Subcutaneous abdominal adipose tissue (tissue), 5 donors: Measurements from ENCODE around the gene KHDRBS2.

Source experiments
- H3K27ac ChIP-seq: one replicate; pipeline ENCODE4 v1.7.0; 2013; ENCODE audit warnings: low read depth, mild to moderate bottlenecking, inconsistent platforms, low read length, moderate library complexity
- H3K27me3 ChIP-seq, 5 donors: one replicate each; pipeline ENCODE4 v1.7.0; 2013; ENCODE audit warnings: low read length in 5 of 5, inconsistent platforms in 1 of 5; ENCODE audit not compliant: control insufficient read depth in 5 of 5, insufficient read depth in 4 of 5
- H3K36me3 ChIP-seq, 5 donors: one replicate each; pipeline ENCODE4 v1.7.0; 2013; ENCODE audit warnings: low read length in 5 of 5; ENCODE audit not compliant: control insufficient read depth in 5 of 5, insufficient read depth in 5 of 5
- H3K4me1 ChIP-seq, 5 donors: one replicate each; pipeline ENCODE4 v1.7.0; 2013; ENCODE audit warnings: low read length in 5 of 5, mild to moderate bottlenecking in 3 of 5, moderate library complexity in 1 of 5; ENCODE audit not compliant: control insufficient read depth in 5 of 5, insufficient read depth in 5 of 5
- H3K4me3 ChIP-seq, 5 donors: one replicate each; pipeline ENCODE4 v1.7.0; 2013; ENCODE audit warnings: low read length in 5 of 5, low read depth in 1 of 5
- H3K9ac ChIP-seq, 5 donors: one replicate each; pipeline ENCODE4 v1.7.0; 2013; ENCODE audit warnings: low read length in 5 of 5, mild to moderate bottlenecking in 4 of 5, moderate library complexity in 3 of 5
- H3K9me3 ChIP-seq, 5 donors: one replicate each; pipeline ENCODE4 v1.7.0; 2013; ENCODE audit warnings: low read length in 5 of 5; ENCODE audit not compliant: control insufficient read depth in 5 of 5
- donor health status: healthy.
- donor health status: healthy.
- donor health status: healthy.
- donor health status: healthy.
- donor health status: healthy.

KHDRBS2 gene

DNA sequence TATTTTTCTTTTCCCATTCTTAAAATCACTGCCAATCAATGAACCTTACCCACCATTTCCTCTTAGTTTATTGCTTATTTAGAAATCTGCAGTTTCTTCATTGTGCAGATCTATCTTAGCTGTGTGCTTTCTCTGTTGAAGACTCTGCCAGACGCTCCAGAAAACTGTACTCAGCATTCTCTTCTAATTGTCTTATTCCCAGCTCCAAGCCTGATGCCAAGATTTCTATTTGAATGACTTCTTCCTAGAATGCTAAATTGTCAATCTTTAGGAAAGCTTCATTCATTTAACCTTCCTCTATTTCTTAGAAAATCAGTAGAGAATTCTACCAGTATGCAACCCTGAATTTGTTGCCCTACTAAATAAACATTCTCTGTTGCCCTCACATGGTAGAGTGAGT lies 308.9 kb downstream of the KHDRBS2 start:
- H3K27me3 ChIP-seq, result no peaks in the 10 kb centered on the region
- H3K4me3 ChIP-seq, result no peak overlapping the region
- H3K4me1 ChIP-seq, result no peaks in the 10 kb centered on the region
- no peaks in the 10 kb centered on the region for H3K36me3 ChIP-seq
- no peaks in the 10 kb centered on the region for H3K9me3 ChIP-seq
- no peak overlapping the region for H3K27ac ChIP-seq
- H3K9ac ChIP-seq, result no peak overlapping the region

DNA sequence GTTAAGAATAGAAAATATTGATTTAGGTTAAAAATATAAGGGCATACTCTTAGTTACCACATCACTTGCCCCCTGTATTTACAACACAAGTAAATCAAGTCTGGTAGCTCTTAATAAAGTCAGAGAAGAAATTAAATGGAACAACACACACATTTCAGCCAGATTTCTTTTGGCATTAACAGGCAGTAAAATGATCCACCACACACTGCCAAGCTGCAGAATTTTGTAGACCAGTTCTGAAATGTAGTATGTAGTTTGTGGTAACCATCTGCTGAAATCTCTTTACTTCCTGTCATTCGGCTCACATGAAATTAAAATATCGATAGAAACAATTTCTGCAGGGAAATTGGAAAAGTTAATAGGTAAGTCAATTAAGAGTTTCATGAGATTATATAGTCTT lies 326.8 kb downstream of the KHDRBS2 start:
- H3K4me3 ChIP-seq, result no peak overlapping the region
- no peaks in the 10 kb centered on the region for H3K27me3 ChIP-seq
- no peaks in the 10 kb centered on the region for H3K36me3 ChIP-seq
- H3K9me3 ChIP-seq, result peaks cover 0 to 12% (median 4%) of the 10 kb centered on the region in 5 donors
- no peak overlapping the region for H3K27ac ChIP-seq
- no peaks in the 10 kb centered on the region for H3K4me1 ChIP-seq
- H3K9ac ChIP-seq, result no peak overlapping the region

DNA sequence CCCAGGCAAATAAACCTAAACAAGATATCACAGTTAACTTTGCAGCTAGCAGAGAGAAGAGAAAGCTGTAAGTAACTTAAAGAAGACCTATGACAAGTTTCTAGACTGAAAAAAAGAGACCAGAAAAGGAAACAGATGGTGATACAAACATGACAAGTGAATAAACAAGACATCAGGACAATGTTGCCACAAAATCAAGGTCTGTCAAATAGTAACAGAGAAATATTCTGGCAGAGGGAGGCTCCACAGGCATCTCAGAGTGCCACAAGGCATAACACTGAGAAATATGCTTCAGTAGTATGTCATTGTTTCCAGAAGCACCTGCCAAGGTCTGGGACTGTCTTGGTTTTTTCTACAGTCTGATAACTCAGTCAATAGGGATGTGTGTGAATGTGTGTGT lies 332.2 kb downstream of the KHDRBS2 start:
- no peaks in the 10 kb centered on the region for H3K36me3 ChIP-seq
- H3K9ac ChIP-seq, result no peak overlapping the region
- no peaks in the 10 kb centered on the region for H3K4me1 ChIP-seq
- H3K4me3 ChIP-seq, result no peak overlapping the region
- H3K9me3 ChIP-seq, result peaks cover 0 to 10% (median 4%) of the 10 kb centered on the region in 5 donors
- no peaks in the 10 kb centered on the region for H3K27me3 ChIP-seq
- H3K27ac ChIP-seq, result no peak overlapping the region

DNA sequence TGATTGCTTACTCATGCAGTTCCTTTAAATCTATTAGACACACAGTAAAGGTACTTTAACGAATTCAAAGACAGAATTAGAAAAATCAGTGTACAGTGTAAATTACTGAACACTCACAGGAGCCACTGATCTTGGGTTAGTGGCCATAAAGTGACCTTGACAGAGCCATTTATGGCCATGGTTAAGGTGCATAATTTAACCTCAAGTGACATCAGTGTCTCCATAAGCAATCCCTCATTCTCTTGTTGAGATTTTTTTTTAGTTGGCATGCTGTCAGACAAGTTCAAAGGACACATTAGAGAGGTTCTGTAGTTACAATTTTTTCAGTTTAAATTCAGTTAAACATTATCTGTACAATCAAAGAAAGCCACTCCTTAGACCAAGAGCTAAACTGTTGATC lies 334.4 kb downstream of the KHDRBS2 start:
- H3K27ac ChIP-seq, result no peak overlapping the region

DNA sequence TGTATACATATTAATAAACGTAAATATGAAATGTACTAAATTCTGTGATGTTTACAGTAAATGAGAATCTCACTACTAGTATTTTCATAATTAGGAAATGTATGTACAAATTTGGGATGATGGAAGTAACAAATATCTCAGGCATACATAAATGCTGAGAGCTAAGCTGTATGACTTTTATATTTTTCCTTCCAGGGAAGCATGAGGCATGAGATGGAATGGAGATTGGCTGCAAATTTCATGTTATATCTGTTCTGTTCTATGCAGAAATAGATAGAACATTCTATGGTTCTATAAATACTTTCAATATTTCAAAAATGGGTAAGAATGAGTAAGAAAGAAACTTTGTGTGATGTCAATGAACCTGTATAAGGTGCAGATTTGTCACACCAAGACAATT lies 335.2 kb downstream of the KHDRBS2 start:
- no peaks in the 10 kb centered on the region for H3K36me3 ChIP-seq
- no peaks in the 10 kb centered on the region for H3K27me3 ChIP-seq
- no peak overlapping the region for H3K9ac ChIP-seq
- H3K4me3 ChIP-seq, result no peak overlapping the region
- no peaks in the 10 kb centered on the region for H3K9me3 ChIP-seq
- H3K4me1 ChIP-seq, result no peaks in the 10 kb centered on the region
- no peak overlapping the region for H3K27ac ChIP-seq

More for the DNA sequence above, 334.4 kb downstream of the KHDRBS2 start:
- Histone ChIP-seq H3K36me3 (no peaks in the 10 kb centered on the region), H3K4me3 (no peak overlapping the region), H3K9ac (no peak overlapping the region), H3K9me3 (peaks cover 0 to 3% (median 0%) of the 10 kb centered on the region in 5 donors), H3K4me1 (no peaks in the 10 kb centered on the region), H3K27me3 (no peaks in the 10 kb centered on the region)

DNA sequence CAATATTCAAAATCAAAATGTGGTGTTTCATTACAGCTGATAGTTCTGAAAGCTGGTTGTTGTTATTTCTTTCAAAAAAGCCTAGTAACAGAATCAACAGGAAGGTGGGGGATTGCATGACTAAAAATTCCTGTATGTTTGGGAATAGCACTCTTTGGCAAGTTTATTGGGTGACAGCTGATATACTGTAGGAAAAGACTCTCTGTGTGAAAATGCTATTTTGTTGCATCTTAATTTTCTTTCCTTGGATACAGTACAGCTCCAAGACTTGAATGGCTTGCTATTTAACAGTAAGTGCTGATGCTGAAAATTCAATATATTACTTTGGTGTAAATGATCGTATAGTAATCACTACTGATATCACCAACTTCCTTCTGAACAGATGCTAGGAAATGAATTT lies 336.1 kb downstream of the KHDRBS2 start:
- no peaks in the 10 kb centered on the region for H3K4me1 ChIP-seq
- H3K9me3 ChIP-seq, result no peaks in the 10 kb centered on the region
- H3K9ac ChIP-seq, result no peak overlapping the region
- no peak overlapping the region for H3K4me3 ChIP-seq
- H3K36me3 ChIP-seq, result no peaks in the 10 kb centered on the region
- H3K27ac ChIP-seq, result no peak overlapping the region
- no peaks in the 10 kb centered on the region for H3K27me3 ChIP-seq

DNA sequence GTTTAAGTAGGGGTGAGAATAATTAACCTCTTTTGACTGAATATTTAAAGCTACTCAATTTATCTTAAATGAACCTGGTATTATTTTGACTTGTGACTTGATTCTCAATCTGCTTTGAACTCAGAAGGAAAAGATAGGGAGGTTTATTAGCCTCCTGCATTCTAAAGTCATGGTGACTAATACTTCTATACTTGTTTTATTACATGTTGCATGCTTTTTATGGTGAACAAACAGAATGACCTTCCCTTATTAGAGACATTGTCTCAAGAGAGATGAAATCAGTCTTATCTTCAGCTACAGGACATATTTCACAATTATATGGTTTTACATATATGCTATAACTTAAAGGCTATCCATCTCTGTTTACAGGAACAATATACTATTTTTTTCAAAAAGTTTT lies 336.9 kb downstream of the KHDRBS2 start:
- Histone ChIP-seq H3K4me3 (no peak overlapping the region), H3K36me3 (no peaks in the 10 kb centered on the region), H3K4me1 (no peaks in the 10 kb centered on the region), H3K27me3 (no peaks in the 10 kb centered on the region), H3K9me3 (no peaks in the 10 kb centered on the region), H3K9ac (no peak overlapping the region), H3K27ac (no peak overlapping the region)

DNA sequence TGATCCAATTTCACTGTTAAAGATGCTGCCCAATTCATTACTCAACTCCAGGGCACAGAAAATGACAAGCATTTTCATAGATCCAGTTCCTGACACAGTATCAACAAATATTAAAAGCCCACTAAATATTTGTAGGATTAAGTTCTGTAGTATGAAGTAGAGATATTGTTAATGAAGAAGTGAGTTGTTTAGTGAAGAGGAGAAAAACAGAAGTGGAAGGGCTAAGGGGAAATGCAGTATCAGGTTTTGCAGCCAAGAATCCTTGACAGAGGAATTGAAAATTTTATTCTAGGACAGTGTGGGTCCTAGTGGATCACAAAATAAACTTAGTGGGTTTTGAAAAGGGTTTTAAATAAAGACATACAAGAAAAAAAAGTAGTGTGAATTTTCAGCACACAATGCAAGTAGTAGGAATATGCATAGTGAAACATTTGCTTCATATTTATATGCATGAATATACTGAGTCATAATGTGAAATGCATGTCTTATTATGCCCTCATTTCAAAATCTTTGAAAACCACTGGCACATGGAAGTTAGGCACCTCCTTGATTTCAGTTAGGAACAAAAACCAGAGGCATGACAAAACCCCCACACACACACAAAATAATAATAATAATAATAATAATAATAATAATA lies 338.6 kb downstream of the KHDRBS2 start:
- H3K4me1 ChIP-seq, result no peaks in the 10 kb centered on the region
- no peak overlapping the region for H3K9ac ChIP-seq
- no peaks in the 10 kb centered on the region for H3K27me3 ChIP-seq
- H3K4me3 ChIP-seq, result no peak overlapping the region
- H3K27ac ChIP-seq, result no peak overlapping the region
- H3K9me3 ChIP-seq, result no peaks in the 10 kb centered on the region
- no peaks in the 10 kb centered on the region for H3K36me3 ChIP-seq

DNA sequence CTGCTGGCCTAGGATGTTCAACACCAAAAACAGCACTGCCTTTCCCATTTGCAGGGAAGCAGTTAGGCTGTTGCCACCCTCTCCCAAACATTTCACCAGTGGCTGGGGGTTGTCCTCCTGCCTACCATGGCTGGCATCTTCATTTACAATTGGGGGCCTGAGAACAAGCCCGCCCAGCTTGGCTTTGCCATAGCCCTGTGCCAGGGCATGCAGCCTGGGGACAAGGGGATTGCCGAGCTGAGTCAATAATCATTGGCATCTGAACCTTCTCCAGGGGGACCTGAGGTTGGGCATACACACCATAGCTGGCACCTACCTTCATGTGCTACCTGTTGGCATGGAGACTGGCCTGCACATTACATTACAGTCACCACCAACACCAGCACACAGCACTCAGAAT lies 345.1 kb downstream of the KHDRBS2 start:
- no peaks in the 10 kb centered on the region for H3K27me3 ChIP-seq
- no peaks in the 10 kb centered on the region for H3K4me1 ChIP-seq
- no peak overlapping the region for H3K9ac ChIP-seq
- no peak overlapping the region for H3K27ac ChIP-seq
- no peaks in the 10 kb centered on the region for H3K36me3 ChIP-seq
- H3K9me3 ChIP-seq, result peaks cover 0 to 7% (median 0%) of the 10 kb centered on the region in 5 donors
- H3K4me3 ChIP-seq, result no peak overlapping the region

DNA sequence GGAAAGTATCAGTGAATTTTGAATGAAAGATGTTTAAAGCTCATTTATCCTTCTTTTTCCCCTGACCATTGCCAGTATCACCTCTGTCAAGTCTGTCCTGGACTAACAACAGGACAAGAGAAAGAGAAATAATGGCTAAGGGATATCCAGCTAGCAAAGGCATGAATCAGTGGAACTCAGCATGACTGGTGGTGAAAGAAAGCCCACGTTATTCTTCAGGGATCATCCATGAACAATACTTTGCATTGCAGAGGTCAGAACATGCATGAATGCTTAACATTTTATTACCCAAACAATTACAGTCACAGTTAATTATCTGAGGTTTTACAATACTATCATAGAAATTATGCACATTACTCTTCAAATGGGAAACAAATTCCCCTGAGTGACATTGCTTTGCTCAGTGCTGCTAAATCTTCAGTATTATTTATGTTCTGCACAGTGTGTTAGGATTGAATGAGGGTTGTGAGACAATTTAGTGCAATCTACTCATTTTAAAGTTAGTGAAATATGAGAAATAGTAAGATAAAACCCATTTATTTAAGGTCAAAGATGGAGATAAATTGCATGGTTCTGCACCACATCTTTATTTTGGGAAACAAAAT lies 350.7 kb downstream of the KHDRBS2 start:
- H3K9ac ChIP-seq, result no peak overlapping the region
- no peaks in the 10 kb centered on the region for H3K9me3 ChIP-seq
- no peaks in the 10 kb centered on the region for H3K36me3 ChIP-seq
- H3K4me1 ChIP-seq, result no peaks in the 10 kb centered on the region
- H3K27me3 ChIP-seq, result no peaks in the 10 kb centered on the region
- H3K27ac ChIP-seq, result no peak overlapping the region
- no peak overlapping the region for H3K4me3 ChIP-seq
